Measurements from ENCODE around the gene FBN2.

Gene FBN2

DNA sequence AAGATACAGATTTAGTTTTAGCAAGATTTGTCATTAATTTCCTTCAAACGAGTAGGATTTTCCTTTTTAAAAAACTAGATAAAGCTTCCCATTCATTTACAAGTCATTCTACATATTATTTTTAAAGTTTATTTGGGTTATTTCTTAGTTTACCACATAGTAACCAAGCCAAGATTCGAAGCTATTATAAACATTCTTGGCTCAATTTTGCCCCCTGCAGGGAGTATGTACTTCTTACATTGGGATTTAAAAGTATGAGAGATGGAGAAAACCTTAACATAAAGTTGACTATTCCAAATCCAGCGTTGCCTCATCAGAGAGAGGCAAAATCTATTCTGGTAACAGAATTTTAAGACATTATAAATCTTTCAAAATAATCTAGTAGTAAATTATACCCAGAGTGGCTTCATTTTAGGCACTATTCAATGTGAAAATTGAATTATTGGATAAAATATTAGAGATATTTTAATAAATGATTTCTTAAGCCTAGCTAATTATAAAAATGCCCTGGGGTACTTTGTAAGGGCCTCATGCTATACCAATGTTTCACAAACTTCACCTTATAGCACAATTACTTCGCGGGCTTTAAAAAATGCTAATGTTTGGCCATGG lies 39.1 kb downstream of the FBN2 start:
- DNase-seq: peak; percentile 25 to 62 (median 44)
- H3K27ac ChIP-seq (ENCODE audit: insufficient read depth in 1 of 2, low read depth in 1 of 2, low read length in 2 of 2, poor library complexity in 1 of 2, severe bottlenecking in 2 of 2): no peak overlapping the region
- no peaks in the 10 kb centered on the region for H3K4me1 ChIP-seq (ENCODE audit: control extremely low read depth in 1 of 4, control insufficient read depth in 4 of 4, insufficient read depth in 4 of 4, low read length in 3 of 4)
- WGBS (ENCODE audit: insufficient coverage): no CpG with 5 or more reads among the region's 5 CpGs
- H3K4me3 ChIP-seq (ENCODE audit: control insufficient read depth in 1 of 7, extremely low read depth in 1 of 7, insufficient read depth in 4 of 7, low read depth in 2 of 7, low read length in 6 of 7): no peak overlapping the region
- ChIA-PET POLR2A (no interaction called here), CTCF (interaction anchor here (1.0 to 1.1 kb wide), 3 partner anchors 10 to 285 kb away, joined by 3 to 4 read pairs (median 3); no protein-coding TSS in a partner anchor)
- H3K27me3 ChIP-seq (replicated peaks in 2 of 5; ENCODE audit: control insufficient read depth in 4 of 5, insufficient read depth in 5 of 5, low read length in 4 of 5): no peaks in the 10 kb centered on the region
- H3K36me3 ChIP-seq (ENCODE audit: control insufficient read depth in 4 of 4, insufficient read depth in 4 of 4, low read length in 3 of 4): no peaks in the 10 kb centered on the region
- H3K9me3 ChIP-seq (ENCODE audit: control extremely low read depth in 1 of 5, control insufficient read depth in 4 of 5, insufficient read depth in 2 of 5, low read depth in 1 of 5, low read length in 4 of 5): peaks cover 0 to 3% (median 2%) of the 10 kb centered on the region in 5 experiments

DNA sequence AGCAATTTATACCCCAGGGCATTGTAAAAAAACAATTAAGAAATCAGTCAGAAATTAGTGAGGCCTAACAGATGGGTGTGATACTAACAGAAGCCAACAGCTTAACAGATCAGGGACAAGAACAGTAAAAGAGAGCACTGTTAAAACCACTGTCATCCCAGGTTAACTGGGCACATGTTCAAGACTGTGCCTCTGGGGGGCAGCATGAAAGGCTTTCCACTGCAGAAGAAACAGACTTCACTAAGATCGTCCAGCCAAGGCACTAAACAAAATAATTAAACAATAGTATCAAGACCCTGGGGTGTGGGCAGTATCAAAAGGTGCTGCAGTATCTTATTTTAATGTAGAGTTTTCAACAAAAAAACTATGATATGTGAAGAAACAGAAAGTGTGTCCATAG lies 43.5 kb downstream of the FBN2 start:
- H3K27me3 ChIP-seq (replicated peaks in 2 of 5; ENCODE audit: control insufficient read depth in 4 of 5, insufficient read depth in 5 of 5, low read length in 4 of 5): no peaks in the 10 kb centered on the region
- H3K36me3 ChIP-seq (ENCODE audit: control insufficient read depth in 4 of 4, insufficient read depth in 4 of 4, low read length in 3 of 4): no peaks in the 10 kb centered on the region
- peaks cover 0 to 4% (median 1%) of the 10 kb centered on the region in 4 experiments for H3K4me1 ChIP-seq (ENCODE audit: control extremely low read depth in 1 of 4, control insufficient read depth in 4 of 4, insufficient read depth in 4 of 4, low read length in 3 of 4)
- H3K4me3 ChIP-seq (ENCODE audit: control insufficient read depth in 1 of 7, extremely low read depth in 1 of 7, insufficient read depth in 4 of 7, low read depth in 2 of 7, low read length in 6 of 7): no peak overlapping the region
- no CpG with 5 or more reads among the region's 1 CpG for WGBS (ENCODE audit: insufficient coverage)
- no peaks in the 10 kb centered on the region for H3K9me3 ChIP-seq (ENCODE audit: control extremely low read depth in 1 of 5, control insufficient read depth in 4 of 5, insufficient read depth in 2 of 5, low read depth in 1 of 5, low read length in 4 of 5)
- DNase-seq: no peak
- ChIA-PET CTCF (interaction anchor here (0.8 kb wide), 1 partner anchor 86 kb away, joined by 3 read pairs; no protein-coding TSS in a partner anchor), POLR2A (no interaction called here)
- no peak overlapping the region for H3K27ac ChIP-seq (ENCODE audit: insufficient read depth in 1 of 2, low read depth in 1 of 2, low read length in 2 of 2, poor library complexity in 1 of 2, severe bottlenecking in 2 of 2)

GRCh38 chr5:128493657-128494329 lies 44.3 kb downstream of the FBN2 start:
- no peak overlapping the region for H3K4me3 ChIP-seq (ENCODE audit: control insufficient read depth in 1 of 7, extremely low read depth in 1 of 7, insufficient read depth in 4 of 7, low read depth in 2 of 7, low read length in 6 of 7)
- H3K9me3 ChIP-seq (ENCODE audit: control extremely low read depth in 1 of 5, control insufficient read depth in 4 of 5, insufficient read depth in 2 of 5, low read depth in 1 of 5, low read length in 4 of 5): peaks cover 0 to 3% (median 0%) of the 10 kb centered on the region in 5 experiments
- CTCF ChIA-PET: interaction anchor here (0.8 kb wide), 1 partner anchor 85 kb away, joined by 3 read pairs; no protein-coding TSS in a partner anchor
- peaks cover 0 to 4% (median 1%) of the 10 kb centered on the region in 4 experiments for H3K4me1 ChIP-seq (ENCODE audit: control extremely low read depth in 1 of 4, control insufficient read depth in 4 of 4, insufficient read depth in 4 of 4, low read length in 3 of 4)
- H3K36me3 ChIP-seq (ENCODE audit: control insufficient read depth in 4 of 4, insufficient read depth in 4 of 4, low read length in 3 of 4): no peaks in the 10 kb centered on the region
- H3K27me3 ChIP-seq (replicated peaks in 2 of 5; ENCODE audit: control insufficient read depth in 4 of 5, insufficient read depth in 5 of 5, low read length in 4 of 5): no peaks in the 10 kb centered on the region
- WGBS (ENCODE audit: insufficient coverage): 91% methylated on average over 3 of the region's 4 CpGs
- no peak for DNase-seq
- POLR2A ChIA-PET: interaction anchor here (0.6 kb wide), 1 partner anchor 15 kb away, joined by 3 read pairs; no protein-coding TSS in a partner anchor
- no peak overlapping the region for H3K27ac ChIP-seq (ENCODE audit: insufficient read depth in 1 of 2, low read depth in 1 of 2, low read length in 2 of 2, poor library complexity in 1 of 2, severe bottlenecking in 2 of 2)

DNA sequence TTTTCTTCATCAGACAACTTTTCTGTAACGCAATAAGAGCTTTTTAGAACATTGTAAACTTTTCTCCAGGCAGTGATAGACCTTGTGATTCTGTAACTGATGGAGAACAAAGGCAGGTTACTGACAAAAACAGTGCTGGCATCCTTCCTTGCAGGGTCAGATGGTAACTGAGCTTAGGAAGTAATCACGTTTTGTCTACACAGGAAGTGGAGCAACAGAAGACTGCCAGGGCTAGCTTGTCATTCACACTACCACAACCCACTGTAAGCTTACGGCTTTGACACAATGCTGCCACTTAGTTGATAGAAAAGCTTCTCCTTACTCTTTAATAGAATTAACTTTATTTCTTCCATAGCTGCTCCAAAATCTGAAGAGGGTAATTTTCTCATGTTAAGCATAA lies 46.8 kb downstream of the FBN2 start:
- H3K27me3 ChIP-seq (replicated peaks in 2 of 5; ENCODE audit: control insufficient read depth in 4 of 5, insufficient read depth in 5 of 5, low read length in 4 of 5): no peaks in the 10 kb centered on the region
- ChIA-PET POLR2A (no interaction called here), CTCF (no interaction called here)
- H3K4me1 ChIP-seq (ENCODE audit: control extremely low read depth in 1 of 4, control insufficient read depth in 4 of 4, insufficient read depth in 4 of 4, low read length in 3 of 4): peaks cover 0 to 4% (median 1%) of the 10 kb centered on the region in 4 experiments
- no peaks in the 10 kb centered on the region for H3K36me3 ChIP-seq (ENCODE audit: control insufficient read depth in 4 of 4, insufficient read depth in 4 of 4, low read length in 3 of 4)
- H3K9me3 ChIP-seq (ENCODE audit: control extremely low read depth in 1 of 5, control insufficient read depth in 4 of 5, insufficient read depth in 2 of 5, low read depth in 1 of 5, low read length in 4 of 5): peaks cover 0 to 3% (median 0%) of the 10 kb centered on the region in 5 experiments
- WGBS (ENCODE audit: insufficient coverage): 44% methylated on average over 2 of the region's 3 CpGs
- no peak overlapping the region for H3K4me3 ChIP-seq (ENCODE audit: control insufficient read depth in 1 of 7, extremely low read depth in 1 of 7, insufficient read depth in 4 of 7, low read depth in 2 of 7, low read length in 6 of 7)
- H3K27ac ChIP-seq (ENCODE audit: insufficient read depth in 1 of 2, low read depth in 1 of 2, low read length in 2 of 2, poor library complexity in 1 of 2, severe bottlenecking in 2 of 2): no peak overlapping the region
- peak in 2 of 3 donors; percentile 3 to 4 for DNase-seq

DNA sequence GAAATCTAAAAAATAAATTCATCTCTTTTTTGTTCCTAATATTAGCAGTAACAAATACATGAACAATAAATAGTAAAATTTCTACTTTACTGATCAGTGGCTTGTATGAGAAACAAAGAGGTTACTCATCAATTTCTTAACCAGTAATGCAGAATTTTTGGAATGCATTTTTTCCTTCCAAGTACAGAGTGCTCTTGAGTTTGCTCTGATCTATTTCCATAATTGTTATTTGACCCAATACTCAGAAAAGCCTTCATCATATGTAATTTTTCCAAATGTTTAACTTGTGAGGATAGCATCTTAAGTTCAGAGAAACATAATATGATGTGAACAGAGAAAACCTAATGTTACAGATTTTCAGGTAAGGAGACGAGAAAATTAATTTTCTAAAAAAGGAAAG lies 47.3 kb downstream of the FBN2 start:
- H3K27me3 ChIP-seq (replicated peaks in 2 of 5; ENCODE audit: control insufficient read depth in 4 of 5, insufficient read depth in 5 of 5, low read length in 4 of 5): no peaks in the 10 kb centered on the region
- 100% methylated on average over 1 of the region's 1 CpG for WGBS (ENCODE audit: insufficient coverage)
- no peak overlapping the region for H3K4me3 ChIP-seq (ENCODE audit: control insufficient read depth in 1 of 7, extremely low read depth in 1 of 7, insufficient read depth in 4 of 7, low read depth in 2 of 7, low read length in 6 of 7)
- peaks cover 0 to 3% (median 0%) of the 10 kb centered on the region in 5 experiments for H3K9me3 ChIP-seq (ENCODE audit: control extremely low read depth in 1 of 5, control insufficient read depth in 4 of 5, insufficient read depth in 2 of 5, low read depth in 1 of 5, low read length in 4 of 5)
- no peak overlapping the region for H3K27ac ChIP-seq (ENCODE audit: insufficient read depth in 1 of 2, low read depth in 1 of 2, low read length in 2 of 2, poor library complexity in 1 of 2, severe bottlenecking in 2 of 2)
- no peak for DNase-seq
- CTCF ChIA-PET: interaction anchor here (1.2 kb wide), 1 partner anchor 10 kb away, joined by 3 read pairs; no protein-coding TSS in a partner anchor
- H3K4me1 ChIP-seq (ENCODE audit: control extremely low read depth in 1 of 4, control insufficient read depth in 4 of 4, insufficient read depth in 4 of 4, low read length in 3 of 4): peaks cover 0 to 4% (median 1%) of the 10 kb centered on the region in 4 experiments
- no peaks in the 10 kb centered on the region for H3K36me3 ChIP-seq (ENCODE audit: control insufficient read depth in 4 of 4, insufficient read depth in 4 of 4, low read length in 3 of 4)
- POLR2A ChIA-PET: no interaction called here

DNA sequence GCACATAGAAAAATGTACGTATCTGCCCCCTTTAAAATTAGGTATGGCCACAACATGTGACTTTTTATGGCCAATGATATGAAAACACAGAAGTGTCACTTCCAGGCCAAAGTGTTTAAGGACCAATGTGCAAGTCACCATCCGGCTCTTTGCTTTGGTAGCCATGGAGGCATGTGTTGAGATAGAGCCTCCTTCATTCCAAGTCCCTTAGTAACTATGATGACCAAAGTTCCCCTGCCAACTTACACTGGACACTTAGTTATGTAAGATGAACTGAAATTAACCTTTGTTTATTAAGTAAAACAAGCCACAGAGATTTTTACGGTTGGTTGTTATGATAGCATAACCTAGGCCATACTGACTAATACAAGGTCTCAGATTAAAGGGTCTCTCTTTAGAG lies 51.0 kb downstream of the FBN2 start:
- no peaks in the 10 kb centered on the region for H3K27me3 ChIP-seq (replicated peaks in 2 of 5; ENCODE audit: control insufficient read depth in 4 of 5, insufficient read depth in 5 of 5, low read length in 4 of 5)
- no peak for DNase-seq
- no peaks in the 10 kb centered on the region for H3K36me3 ChIP-seq (ENCODE audit: control insufficient read depth in 4 of 4, insufficient read depth in 4 of 4, low read length in 3 of 4)
- H3K4me3 ChIP-seq (ENCODE audit: control insufficient read depth in 1 of 7, extremely low read depth in 1 of 7, insufficient read depth in 4 of 7, low read depth in 2 of 7, low read length in 6 of 7): no peak overlapping the region
- WGBS (ENCODE audit: insufficient coverage): 100% methylated on average over 2 of the region's 3 CpGs
- ChIA-PET POLR2A (no interaction called here), CTCF (no interaction called here)
- peaks cover 0 to 4% (median 1%) of the 10 kb centered on the region in 4 experiments for H3K4me1 ChIP-seq (ENCODE audit: control extremely low read depth in 1 of 4, control insufficient read depth in 4 of 4, insufficient read depth in 4 of 4, low read length in 3 of 4)
- peaks cover 0 to 3% (median 0%) of the 10 kb centered on the region in 5 experiments for H3K9me3 ChIP-seq (ENCODE audit: control extremely low read depth in 1 of 5, control insufficient read depth in 4 of 5, insufficient read depth in 2 of 5, low read depth in 1 of 5, low read length in 4 of 5)
- H3K27ac ChIP-seq (ENCODE audit: insufficient read depth in 1 of 2, low read depth in 1 of 2, low read length in 2 of 2, poor library complexity in 1 of 2, severe bottlenecking in 2 of 2): no peak overlapping the region

- H3K36me3 ChIP-seq (ENCODE audit: control insufficient read depth in 4 of 4, insufficient read depth in 4 of 4, low read length in 3 of 4): no peaks in the 10 kb centered on the region
- H3K4me3 ChIP-seq (ENCODE audit: control insufficient read depth in 1 of 7, extremely low read depth in 1 of 7, insufficient read depth in 4 of 7, low read depth in 2 of 7, low read length in 6 of 7): no peak overlapping the region
- no CpG with 5 or more reads among the region's 3 CpGs for WGBS (ENCODE audit: insufficient coverage)
- peaks cover 0 to 2% (median 0%) of the 10 kb centered on the region in 5 experiments for H3K9me3 ChIP-seq (ENCODE audit: control extremely low read depth in 1 of 5, control insufficient read depth in 4 of 5, insufficient read depth in 2 of 5, low read depth in 1 of 5, low read length in 4 of 5)
- H3K27ac ChIP-seq (ENCODE audit: insufficient read depth in 1 of 2, low read depth in 1 of 2, low read length in 2 of 2, poor library complexity in 1 of 2, severe bottlenecking in 2 of 2): no peak overlapping the region
- POLR2A ChIA-PET: no interaction called here
- DNase-seq: no peak
- CTCF ChIA-PET: interaction anchor here (1.9 kb wide), 1 partner anchor 20 kb away, joined by 4 read pairs; no protein-coding TSS in a partner anchor
- no peaks in the 10 kb centered on the region for H3K27me3 ChIP-seq (replicated peaks in 2 of 5; ENCODE audit: control insufficient read depth in 4 of 5, insufficient read depth in 5 of 5, low read length in 4 of 5)
- no peaks in the 10 kb centered on the region for H3K4me1 ChIP-seq (ENCODE audit: control extremely low read depth in 1 of 4, control insufficient read depth in 4 of 4, insufficient read depth in 4 of 4, low read length in 3 of 4)
These were observed 54.3 kb downstream of the FBN2 start for GRCh38 chr5:128483738-128484137.
